NCI-H82 (cell line): ENCODE measurements around the gene ACTN3.
"Not testable (repeated sequence)": the region's sequence is repeated elsewhere in the genome, so short reads cannot be mapped to it uniquely, and the experiment has no call there.

ENCODE experiments used
- DNase-seq: peaks from one replicate; lab custom pipeline; 2025; lab: John Stamatoyannopoulos, UW

The ACTN3 gene

DNA sequence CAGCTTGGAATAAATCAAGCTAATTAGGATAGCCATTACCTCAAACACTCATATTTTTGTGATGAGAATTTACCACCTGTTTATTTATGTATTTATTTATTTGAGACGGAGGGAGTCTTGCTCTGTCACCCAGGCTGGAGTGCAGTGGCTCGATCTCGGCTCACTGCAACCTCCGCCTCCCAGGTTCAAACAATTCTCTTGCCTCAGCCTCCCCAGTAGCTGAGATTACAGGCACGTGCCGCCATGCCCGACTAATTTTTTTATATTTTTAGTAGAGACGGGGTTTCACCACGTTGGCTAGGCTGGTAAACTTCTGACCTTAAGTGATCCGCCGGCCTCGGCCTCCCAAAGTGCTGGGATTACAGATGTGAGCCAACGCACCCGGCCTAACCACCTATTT is 1.8 kb upstream of the ACTN3 start:
- DNase-seq, result not testable (repeated sequence)

- peak; percentile 97 for DNase-seq
Observed at GRCh38 chr11:66545701-66546367, 869 bp upstream of the ACTN3 start, which contains the start of gene ZDHHC24. Gene ZDHHC24, minus strand, starts transcription at chr11:66546048. Its CDS starts 45 bp downstream, at chr11:66546003.

DNA sequence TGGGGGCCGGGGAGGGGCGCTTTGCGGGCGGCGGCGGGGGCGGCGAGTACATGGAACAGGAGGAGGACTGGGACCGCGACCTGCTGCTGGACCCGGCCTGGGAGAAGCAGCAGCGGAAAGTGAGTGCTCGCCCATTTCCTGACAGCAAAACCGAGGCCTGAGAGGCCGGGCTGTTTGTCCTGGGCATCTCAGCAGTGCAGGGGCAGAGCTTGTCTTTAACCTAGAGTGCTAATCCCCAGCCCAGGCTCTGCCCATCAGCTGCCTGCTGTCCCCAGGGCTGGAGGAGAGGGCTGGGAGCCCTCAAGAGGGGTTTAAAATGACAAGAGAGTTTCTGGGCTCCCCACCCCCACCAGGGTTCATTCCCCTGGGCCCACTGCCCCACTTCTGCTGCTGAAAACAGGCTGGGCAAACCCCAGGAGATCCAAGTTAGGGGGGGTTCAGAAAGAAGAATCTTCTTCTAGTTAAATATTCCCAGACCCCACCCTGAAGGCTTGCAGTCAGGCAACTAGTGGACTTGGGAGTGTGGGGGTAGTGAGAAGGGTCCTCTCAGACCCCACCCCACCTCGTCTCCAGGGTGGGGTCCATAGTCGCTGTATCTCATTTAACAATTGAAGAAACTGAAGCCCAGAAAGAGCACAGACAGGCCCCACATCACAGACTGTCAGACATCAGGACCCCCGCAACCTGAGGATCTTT is 411 bp downstream of the ACTN3 start:
- peak; percentile 29 for DNase-seq

DNA sequence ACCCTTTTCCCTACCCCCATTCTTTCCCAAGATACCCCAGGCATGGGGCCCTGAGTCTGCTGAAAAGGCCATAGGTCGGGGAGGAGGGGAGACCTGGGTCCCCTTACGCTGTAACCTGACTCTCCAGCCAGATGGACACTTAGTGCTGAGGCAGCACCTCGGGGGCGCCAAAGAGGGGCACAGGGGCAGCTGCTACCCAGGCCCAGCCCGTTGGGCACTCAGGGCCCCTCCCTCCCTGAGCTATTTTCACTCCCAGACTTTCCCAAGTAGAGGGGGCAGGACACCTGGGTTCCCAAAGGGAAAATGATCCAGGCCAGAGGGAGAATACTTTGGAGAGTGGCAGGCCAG is 933 bp downstream of the ACTN3 start:
- DNase-seq, result no peak

GRCh38 chr11:66548041-66548440 is 1.3 kb downstream of the ACTN3 start:
- no peak for DNase-seq

DNA sequence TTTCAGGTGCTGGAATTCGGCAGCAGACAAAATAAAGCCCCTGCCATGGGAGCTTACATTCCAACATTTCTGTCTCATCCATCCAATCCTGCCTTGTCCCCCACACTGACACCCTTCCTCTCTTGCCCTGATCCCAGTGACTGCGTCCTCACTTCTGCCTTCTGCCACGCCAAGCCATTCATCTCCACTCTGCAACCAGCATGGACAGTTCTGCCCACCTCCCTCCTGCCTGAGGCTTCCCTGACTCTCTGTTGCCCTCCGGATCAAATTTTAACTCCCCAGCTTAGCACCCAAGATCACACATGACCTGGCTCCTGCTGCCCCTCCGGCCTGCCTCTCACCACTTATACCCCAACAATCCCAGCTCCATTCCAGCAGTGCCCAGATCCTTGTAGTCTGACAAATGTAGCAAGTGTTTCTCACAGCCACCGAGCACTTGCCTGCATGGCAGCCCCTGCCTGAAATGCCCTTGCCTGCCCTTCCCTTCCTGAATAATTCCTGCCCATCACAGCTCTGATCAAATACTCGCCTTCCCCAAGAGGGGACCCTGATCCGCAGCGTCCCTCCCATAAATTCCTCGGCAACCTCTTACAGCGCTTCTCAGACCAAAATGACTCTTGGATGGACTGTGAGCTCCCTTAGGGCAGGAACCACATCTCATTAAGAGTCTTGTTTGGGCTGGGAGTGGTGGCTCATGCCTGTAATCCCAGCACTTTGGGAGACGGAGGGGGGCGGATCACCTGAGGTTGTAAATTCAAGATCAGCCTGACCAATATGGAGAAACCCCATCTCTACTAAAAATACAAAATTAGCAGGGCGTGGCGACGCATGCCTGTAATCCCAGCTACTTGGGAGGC is 2.3 kb downstream of the ACTN3 start:
- DNase-seq, result no peak

DNA sequence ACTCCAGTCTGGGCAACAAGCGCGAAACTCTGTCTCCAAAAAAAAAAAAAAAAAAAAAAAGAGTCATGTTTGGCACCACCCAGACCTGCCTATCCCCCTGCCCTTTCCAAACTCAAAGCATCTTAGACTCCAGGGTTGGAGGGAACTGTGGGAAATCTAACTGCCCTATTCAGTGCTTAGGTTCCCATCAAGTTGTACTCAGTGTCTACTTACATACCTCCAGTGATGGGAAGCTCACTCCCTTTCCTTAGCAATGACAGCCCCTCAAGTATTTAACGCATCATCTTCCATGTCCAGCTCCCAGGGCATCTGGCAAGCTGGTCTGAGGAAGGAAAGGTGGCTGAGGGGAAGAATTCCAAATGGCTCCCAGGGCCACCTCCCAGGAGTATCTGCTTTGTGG is 3.0 kb downstream of the ACTN3 start:
- DNase-seq, result no peak

DNA sequence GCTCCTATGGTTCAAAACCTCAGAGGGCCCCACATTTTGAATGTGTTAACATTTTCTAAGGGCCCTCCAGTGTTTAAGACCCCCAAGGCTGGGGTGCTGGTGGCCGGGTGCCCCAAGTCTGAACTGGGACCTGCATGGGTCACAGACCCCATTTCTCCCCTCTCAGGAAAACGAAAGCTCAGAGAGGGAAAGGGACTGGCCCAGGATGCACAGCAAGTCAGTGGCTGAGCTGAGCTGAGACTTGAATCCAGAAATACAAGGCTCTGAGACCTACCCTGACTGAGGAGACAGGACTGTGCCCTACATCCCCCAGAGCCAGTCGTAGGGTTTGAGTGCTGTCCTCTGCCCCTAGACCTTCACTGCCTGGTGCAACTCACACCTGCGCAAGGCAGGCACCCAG is 4.2 kb downstream of the ACTN3 start:
- no peak for DNase-seq

GRCh38 chr11:66554602-66555001 is 7.9 kb downstream of the ACTN3 start:
- no peak for DNase-seq

DNA sequence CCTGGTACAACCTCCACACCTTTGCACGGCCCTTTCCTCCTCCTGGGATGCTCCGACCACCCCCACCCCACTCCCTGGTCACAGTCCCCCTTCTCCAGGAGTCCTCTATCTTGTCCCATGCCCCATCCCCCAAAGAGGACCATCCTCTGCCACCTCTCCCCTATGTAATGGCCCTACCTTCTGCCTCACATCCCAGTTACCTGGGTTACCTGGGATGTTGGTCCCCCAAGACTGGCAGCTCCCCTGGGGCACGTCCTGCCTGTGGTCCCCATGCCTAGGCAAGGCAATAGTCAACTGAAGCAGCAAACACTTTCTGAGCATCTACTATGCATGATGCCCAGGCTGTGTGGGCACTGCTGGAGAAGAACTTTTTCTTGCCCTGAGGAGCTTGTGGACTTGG is 8.7 kb downstream of the ACTN3 start:
- DNase-seq, result no peak

- no peak for DNase-seq
Observed at GRCh38 chr11:66556086-66556485, 9.4 kb downstream of the ACTN3 start.

- no peak for DNase-seq
Observed at GRCh38 chr11:66557733-66558326, 11.1 kb downstream of the ACTN3 start.

GRCh38 chr11:66559142-66559865 is 12.6 kb downstream of the ACTN3 start:
- DNase-seq, result no peak

DNA sequence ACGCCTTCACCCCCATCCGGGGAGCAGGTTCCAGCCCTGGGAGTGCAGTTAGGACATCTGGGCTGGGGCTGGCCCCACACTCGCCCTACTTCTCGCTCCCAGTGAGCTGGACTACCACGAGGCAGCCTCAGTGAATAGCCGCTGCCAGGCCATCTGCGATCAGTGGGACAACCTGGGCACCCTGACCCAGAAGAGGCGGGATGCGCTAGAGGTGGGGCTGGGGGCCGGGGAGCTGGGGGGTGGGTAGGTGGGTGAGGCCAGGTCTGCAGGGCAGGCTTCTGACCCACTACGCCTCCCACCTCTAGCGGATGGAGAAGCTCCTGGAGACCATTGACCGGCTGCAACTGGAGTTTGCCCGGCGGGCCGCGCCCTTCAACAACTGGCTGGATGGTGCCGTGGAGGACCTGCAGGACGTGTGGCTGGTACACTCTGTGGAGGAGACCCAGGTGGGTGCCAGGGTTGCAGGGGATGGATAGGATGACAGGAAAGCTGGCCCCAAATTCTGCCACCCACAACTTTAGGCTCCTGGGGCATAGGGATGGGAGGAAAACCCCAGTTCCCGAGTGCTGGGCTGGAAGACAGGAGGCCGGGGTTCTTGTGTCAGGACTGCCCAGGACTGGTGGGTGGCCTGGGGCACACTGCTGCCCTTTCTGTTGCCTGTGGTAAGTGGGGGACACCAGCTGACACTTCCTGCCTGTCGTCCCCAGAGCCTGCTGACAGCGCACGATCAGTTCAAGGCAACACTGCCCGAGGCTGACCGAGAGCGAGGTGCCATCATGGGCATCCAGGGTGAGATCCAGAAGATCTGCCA is 13.4 kb downstream of the ACTN3 start:
- DNase-seq, result no peak

- DNase-seq, result peak; percentile 21
Observed at GRCh38 chr11:66561178-66561974, 14.7 kb downstream of the ACTN3 start.

- DNase-seq, result no peak
Observed at GRCh38 chr11:66561975-66562248, 15.2 kb downstream of the ACTN3 start.

- no peak for DNase-seq
Observed at GRCh38 chr11:66562275-66562674, 15.6 kb downstream of the ACTN3 start.

- no peak for DNase-seq
Observed at GRCh38 chr11:66562907-66563583, 16.3 kb downstream of the ACTN3 start.

DNA sequence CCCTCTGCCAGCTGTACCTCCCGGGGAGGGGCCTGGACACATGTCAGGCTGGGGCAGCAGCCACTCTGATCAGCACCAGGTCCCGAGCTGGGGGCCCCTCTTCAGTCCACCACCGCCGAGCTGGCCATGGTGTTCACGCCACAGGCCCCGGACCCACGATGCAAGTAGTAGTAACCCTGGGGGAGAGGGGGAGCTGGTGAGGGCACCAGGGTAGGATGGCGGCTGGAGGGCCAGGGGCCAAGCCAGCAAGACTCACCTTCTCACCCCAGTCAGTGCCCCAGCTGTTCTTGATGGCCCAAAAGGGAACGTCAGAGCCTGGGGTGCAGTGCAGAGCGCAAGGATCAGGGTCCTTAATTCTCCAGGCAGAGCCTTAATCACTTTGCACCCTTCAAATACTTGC is 17.1 kb downstream of the ACTN3 start:
- DNase-seq, result no peak

- no peak for DNase-seq
Observed at GRCh38 chr11:66564538-66564937, 17.8 kb downstream of the ACTN3 start.
